ENCODE measurements around the gene AURKAIP1.

- no peak for TF ChIP-seq RERE (CRISPR knock-in tag; IDR thresholded peaks at IDR 0.05; ENCODE audit: low read depth)
- TF ChIP-seq, protein P1, sequence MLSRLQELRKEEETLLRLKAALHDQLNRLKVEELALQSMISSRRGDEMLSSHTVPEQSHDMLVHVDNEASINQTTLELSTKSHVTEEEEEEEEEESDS (CRISPR knock-in tag; IDR thresholded peaks at IDR 0.05; ENCODE audit: borderline replicate concordance) = no peak
- no peak for TF ChIP-seq EZH2 (conservative IDR thresholded peaks at IDR 0.05; ENCODE audit: low read depth, low read length)
- TF ChIP-seq, protein P2, sequence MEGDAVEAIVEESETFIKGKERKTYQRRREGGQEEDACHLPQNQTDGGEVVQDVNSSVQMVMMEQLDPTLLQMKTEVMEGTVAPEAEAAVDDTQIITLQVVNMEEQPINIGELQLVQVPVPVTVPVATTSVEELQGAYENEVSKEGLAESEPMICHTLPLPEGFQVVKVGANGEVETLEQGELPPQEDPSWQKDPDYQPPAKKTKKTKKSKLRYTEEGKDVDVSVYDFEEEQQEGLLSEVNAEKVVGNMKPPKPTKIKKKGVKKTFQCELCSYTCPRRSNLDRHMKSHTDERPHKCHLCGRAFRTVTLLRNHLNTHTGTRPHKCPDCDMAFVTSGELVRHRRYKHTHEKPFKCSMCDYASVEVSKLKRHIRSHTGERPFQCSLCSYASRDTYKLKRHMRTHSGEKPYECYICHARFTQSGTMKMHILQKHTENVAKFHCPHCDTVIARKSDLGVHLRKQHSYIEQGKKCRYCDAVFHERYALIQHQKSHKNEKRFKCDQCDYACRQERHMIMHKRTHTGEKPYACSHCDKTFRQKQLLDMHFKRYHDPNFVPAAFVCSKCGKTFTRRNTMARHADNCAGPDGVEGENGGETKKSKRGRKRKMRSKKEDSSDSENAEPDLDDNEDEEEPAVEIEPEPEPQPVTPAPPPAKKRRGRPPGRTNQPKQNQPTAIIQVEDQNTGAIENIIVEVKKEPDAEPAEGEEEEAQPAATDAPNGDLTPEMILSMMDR (CRISPR knock-in tag; IDR thresholded peaks at IDR 0.05) = no peak
- no peak for TF ChIP-seq ZFP41 (CRISPR knock-in tag; IDR thresholded peaks at IDR 0.05; ENCODE audit: borderline replicate concordance)
- no peak for TF ChIP-seq ZNF740 (CRISPR knock-in tag; IDR thresholded peaks at IDR 0.05)
- TF ChIP-seq EP300 (IDR thresholded peaks at IDR 0.05; ENCODE audit: low read depth in 2 of 2, low read length in 2 of 2) = no peak
- TF ChIP-seq EP300 (CRISPR knock-in tag; IDR thresholded peaks at IDR 0.05; ENCODE audit: borderline replicate concordance) = no peak
- TF ChIP-seq BRD4 (CRISPR knock-in tag; IDR thresholded peaks at IDR 0.05) = no peak
- no peak for TF ChIP-seq KAT8 (CRISPR knock-in tag; IDR thresholded peaks at IDR 0.05)
- TF ChIP-seq ZSCAN25 (CRISPR knock-in tag; IDR thresholded peaks at IDR 0.05) = no peak
- no peak for TF ChIP-seq NFIB (CRISPR knock-in tag; IDR thresholded peaks at IDR 0.05; ENCODE audit: borderline replicate concordance)
- no peak for TF ChIP-seq PRDM10 (CRISPR knock-in tag; IDR thresholded peaks at IDR 0.05; ENCODE audit: low read depth)
- TF ChIP-seq BCLAF1 (IDR thresholded peaks at IDR 0.05) = no peak
- no peak for TF ChIP-seq TCF7 (IDR thresholded peaks at IDR 0.05; ENCODE audit: low read depth)
These were observed 13.6 kb downstream of the AURKAIP1 start for GRCh38 chr1:1361233-1361981.
